Neutrophil (primary cell): ENCODE measurements around the gene COL7A1.

Experiments
- H3K27ac ChIP-seq: fragments of 200-600 bp; sonication (generic); 2 replicates; pipeline ENCODE4 v1.5.1; 2016; ENCODE audit warnings: mild to moderate bottlenecking, moderate library complexity
- H3K27me3 ChIP-seq: fragments of 200-600 bp; sonication (generic); 2 replicates; pipeline ENCODE4 v1.6.0; 2016; ENCODE audit warnings: mild to moderate bottlenecking
- H3K36me3 ChIP-seq: fragments of 200-600 bp; sonication (generic); 2 replicates; pipeline ENCODE4 v1.5.1; 2017
- H3K4me1 ChIP-seq, 2 experiments: fragments of 200-600 bp in 1 of 2; sonication (generic) in 1 of 2; 1 replicate in 1 of 2; 2 replicates in 1 of 2; pipeline versions ENCODE4 v1.5.1 to v1.6.1; 2013 to 2016; ENCODE audit warnings: low read depth in 1 of 2, low read length in 1 of 2, mild to moderate bottlenecking in 1 of 2, moderate library complexity in 1 of 2; ENCODE audit not compliant: control insufficient read depth in 1 of 2, insufficient read depth in 1 of 2
- H3K4me3 ChIP-seq, 2 experiments: fragments of 200-600 bp in 1 of 2; sonication (generic) in 1 of 2; 1 replicate in 1 of 2; 2 replicates in 1 of 2; pipeline ENCODE4 v1.5.1; 2013 to 2016; ENCODE audit warnings: low read depth in 1 of 2, low read length in 1 of 2, mild to moderate bottlenecking in 1 of 2, moderate library complexity in 1 of 2
- H3K9me3 ChIP-seq: fragments of 200-600 bp; sonication (generic); 2 replicates; pipeline ENCODE4 v1.5.1; 2016
- CTCF ChIP-seq: fragments of 200-600 bp; sonication (generic); IDR thresholded peaks from 2 replicates; pipeline ENCODE4 v1.5.1; 2016; ENCODE audit warnings: antibody characterized with exemption

The COL7A1 gene

GRCh38 chr3:48597408-48597800 is 2.3 kb upstream of the COL7A1 start:
- Histone ChIP-seq H3K4me3 (no peak overlapping the region), H3K4me1 (no peaks in the 10 kb centered on the region), H3K27me3 (peaks cover 44% of the 10 kb centered on the region), H3K27ac (no peak overlapping the region), H3K36me3 (peaks cover 59% of the 10 kb centered on the region), H3K9me3 (no peaks in the 10 kb centered on the region)
- no peak for TF ChIP-seq CTCF

GRCh38 chr3:48596676-48597407 is 1.7 kb upstream of the COL7A1 start:
- H3K4me3 ChIP-seq: no peak overlapping the region
- no peak for TF ChIP-seq CTCF
- H3K27ac ChIP-seq: no peak overlapping the region
- H3K4me1 ChIP-seq: no peaks in the 10 kb centered on the region
- H3K36me3 ChIP-seq: peaks cover 54% of the 10 kb centered on the region
- no peaks in the 10 kb centered on the region for H3K9me3 ChIP-seq
- H3K27me3 ChIP-seq: peaks cover 50% of the 10 kb centered on the region

- Histone ChIP-seq H3K36me3 (peaks cover 47% of the 10 kb centered on the region), H3K27me3 (peaks cover 56% of the 10 kb centered on the region), H3K4me3 (no peak overlapping the region), H3K4me1 (no peaks in the 10 kb centered on the region), H3K27ac (no peak overlapping the region), H3K9me3 (no peaks in the 10 kb centered on the region)
- TF ChIP-seq CTCF: no peak
Observed at GRCh38 chr3:48596157-48596556, 1.0 kb upstream of the COL7A1 start.

- Histone ChIP-seq H3K27ac (no peak overlapping the region), H3K4me3 (no peak overlapping the region), H3K27me3 (peaks cover 62% of the 10 kb centered on the region), H3K36me3 (peaks cover 41% of the 10 kb centered on the region), H3K9me3 (no peaks in the 10 kb centered on the region), H3K4me1 (no peaks in the 10 kb centered on the region)
- no peak for TF ChIP-seq CTCF
Observed at GRCh38 chr3:48595526-48596121, 495 bp upstream of the COL7A1 start.

- Histone ChIP-seq H3K9me3 (no peaks in the 10 kb centered on the region), H3K27me3 (peaks cover 73% of the 10 kb centered on the region), H3K4me1 (no peaks in the 10 kb centered on the region), H3K36me3 (peaks cover 31% of the 10 kb centered on the region), H3K4me3 (no peak overlapping the region), H3K27ac (no peak overlapping the region)
- no peak for TF ChIP-seq CTCF
Observed at GRCh38 chr3:48594417-48595049, 596 bp downstream of the COL7A1 start.
